Suprapubic skin (tissue), 4 donors: ENCODE results near the gene P3H1. TPM values are rescaled to one million over a fixed set of nuclear protein-coding genes. Genes with fewer than 3 reads are reported as not detected.

ENCODE experiments used
- DNase-seq, 2 donors: peaks; one replicate each; pipeline ENCODE4 v3.0.0-alpha.2; 2019; ENCODE audit warnings: low spot score in 2 of 2
- H3K27ac ChIP-seq: fragments of 200-600 bp; sonication (generic); one replicate; pipeline ENCODE4 v1.5.1; 2019
- H3K27me3 ChIP-seq: fragments of 200-600 bp; sonication (generic); one replicate; pipeline ENCODE4 v1.5.1; 2019
- H3K36me3 ChIP-seq: fragments of 200-600 bp; sonication (generic); one replicate; pipeline ENCODE4 v1.5.1; 2019
- H3K4me1 ChIP-seq: fragments of 200-600 bp; sonication (generic); one replicate; pipeline ENCODE4 v1.5.1; 2019
- H3K4me3 ChIP-seq: fragments of 200-600 bp; sonication (generic); one replicate; pipeline ENCODE4 v1.5.1; 2019; ENCODE audit warnings: mild to moderate bottlenecking
- H3K9me3 ChIP-seq: fragments of 200-600 bp; sonication (generic); one replicate; pipeline ENCODE4 v1.5.1; 2019
- EP300 ChIP-seq: sonication (generic); formaldehyde crosslinking; IDR thresholded peaks from one replicate; pipeline ENCODE4 v1.6.1; 2017; ENCODE audit warnings: antibody characterized with exemption
- POLR2A ChIP-seq, 2 donors: fragments of 450-650 bp; IDR thresholded peaks; one replicate each; pipeline ENCODE4 v1.6.1; 2017; ENCODE audit warnings: antibody characterized with exemption in 2 of 2, mild to moderate bottlenecking in 2 of 2, moderate library complexity in 2 of 2
- POLR2AphosphoS5 ChIP-seq, 3 donors: sonication (generic); formaldehyde crosslinking; IDR thresholded peaks; one replicate each; pipeline ENCODE4 v1.6.1; 2017; ENCODE audit warnings: antibody characterized with exemption in 3 of 3
- WGBS: methylation state at CpG from one replicate; pipeline ENCODE4 v1.1.5; 2018; 5-methylcytosine and 5-hydroxymethylcytosine counted together
- total RNA-seq, 4 donors: library from RNA; depleted of rRNA; stranded (reverse); fragments of >200 nt; gene quantifications; one replicate each; pipeline ENCODE4 v1.1.0, GENCODE V29; 2016
- TF ChIP-seq, protein P1 (sequence below), 2 donors: fragments of 200-600 bp in 1 of 2; fragments of 450-650 bp in 1 of 2; sonication (generic) in 1 of 2; IDR thresholded peaks; one replicate each; pipeline ENCODE4 v1.5.1; 2016 to 2019; ENCODE audit warnings: antibody characterized with exemption in 2 of 2, mild to moderate bottlenecking in 1 of 2, moderate library complexity in 1 of 2

P3H1 gene
- total RNA-seq, 4 donors from 2014 or later = 12.5 to 19.8 (median 16.1) TPM

DNA sequence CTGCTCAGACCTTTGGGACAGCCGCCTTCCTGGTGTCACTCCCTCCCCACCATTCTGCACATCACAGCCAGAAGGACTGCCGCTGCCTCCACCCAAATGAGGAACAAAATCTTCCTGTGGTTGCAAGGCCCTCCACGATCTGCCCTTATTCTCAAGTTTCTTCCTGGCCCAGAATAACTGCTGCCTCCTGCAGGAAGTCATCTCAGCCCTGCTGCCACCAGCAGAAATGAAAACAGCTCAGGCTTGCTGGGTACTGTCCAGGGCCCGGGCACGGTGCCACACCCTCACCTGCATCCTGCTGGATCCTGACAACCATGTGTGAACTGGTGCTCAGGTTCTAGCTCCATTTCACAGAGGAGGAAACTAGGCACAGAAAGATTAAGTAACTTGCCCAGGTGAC, 29.6 kb downstream of the P3H1 start:
- peak; percentile 60 to 72 for DNase-seq
- H3K27ac ChIP-seq = no peak overlapping the region
- 37% methylated on average over 5 of the region's 5 CpGs for WGBS
- H3K27me3 ChIP-seq = no peaks in the 10 kb centered on the region
- no peak overlapping the region for H3K4me3 ChIP-seq
- H3K36me3 ChIP-seq = no peaks in the 10 kb centered on the region
- H3K4me1 ChIP-seq = peaks cover 33% of the 10 kb centered on the region
- no peaks in the 10 kb centered on the region for H3K9me3 ChIP-seq
- TF ChIP-seq EP300 (no peak), POLR2A (IDR thresholded peaks at IDR 0.05) (no peak), POLR2AphosphoS5 (IDR thresholded peaks at IDR 0.05) (no peak)
- TF ChIP-seq, protein P1, sequence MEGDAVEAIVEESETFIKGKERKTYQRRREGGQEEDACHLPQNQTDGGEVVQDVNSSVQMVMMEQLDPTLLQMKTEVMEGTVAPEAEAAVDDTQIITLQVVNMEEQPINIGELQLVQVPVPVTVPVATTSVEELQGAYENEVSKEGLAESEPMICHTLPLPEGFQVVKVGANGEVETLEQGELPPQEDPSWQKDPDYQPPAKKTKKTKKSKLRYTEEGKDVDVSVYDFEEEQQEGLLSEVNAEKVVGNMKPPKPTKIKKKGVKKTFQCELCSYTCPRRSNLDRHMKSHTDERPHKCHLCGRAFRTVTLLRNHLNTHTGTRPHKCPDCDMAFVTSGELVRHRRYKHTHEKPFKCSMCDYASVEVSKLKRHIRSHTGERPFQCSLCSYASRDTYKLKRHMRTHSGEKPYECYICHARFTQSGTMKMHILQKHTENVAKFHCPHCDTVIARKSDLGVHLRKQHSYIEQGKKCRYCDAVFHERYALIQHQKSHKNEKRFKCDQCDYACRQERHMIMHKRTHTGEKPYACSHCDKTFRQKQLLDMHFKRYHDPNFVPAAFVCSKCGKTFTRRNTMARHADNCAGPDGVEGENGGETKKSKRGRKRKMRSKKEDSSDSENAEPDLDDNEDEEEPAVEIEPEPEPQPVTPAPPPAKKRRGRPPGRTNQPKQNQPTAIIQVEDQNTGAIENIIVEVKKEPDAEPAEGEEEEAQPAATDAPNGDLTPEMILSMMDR (IDR thresholded peaks at IDR 0.05) = no peak

DNA sequence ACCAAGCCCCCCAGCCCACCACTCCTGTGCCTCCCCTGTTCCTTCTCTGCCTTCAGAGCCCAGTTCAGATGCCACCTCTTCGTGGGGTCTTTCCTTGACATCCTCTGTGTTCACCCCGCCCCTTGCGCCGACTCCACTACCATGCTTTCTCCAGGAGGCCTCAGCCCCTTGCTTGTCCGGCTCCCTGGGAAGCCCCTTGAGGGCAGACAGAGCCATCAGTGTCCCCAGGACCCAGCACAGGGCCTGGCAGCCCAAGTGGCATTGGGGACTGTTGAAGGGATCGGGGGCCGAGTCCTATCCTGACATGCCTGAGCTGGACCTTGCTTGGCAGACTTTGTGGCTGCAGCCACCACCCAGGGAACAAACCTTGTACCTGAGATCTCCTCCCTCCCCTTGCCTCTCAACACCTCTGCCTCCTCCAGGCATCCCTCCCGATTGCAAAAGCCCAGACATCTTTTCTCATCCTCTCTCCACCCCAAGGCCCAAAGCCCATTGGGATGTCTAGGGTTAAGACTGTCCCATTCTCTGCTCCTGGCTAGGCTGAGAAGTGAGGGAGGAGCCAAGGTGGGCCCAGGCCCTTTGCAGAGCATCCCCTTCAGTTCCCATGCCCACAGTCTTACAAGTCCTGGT, 30.1 kb downstream of the P3H1 start:
- H3K4me3 ChIP-seq = no peak overlapping the region
- TF ChIP-seq POLR2A (IDR thresholded peaks at IDR 0.05) = no peak
- no peak for TF ChIP-seq EP300
- TF ChIP-seq, protein P1 (IDR thresholded peaks at IDR 0.05) = no peak
- no peak for TF ChIP-seq POLR2AphosphoS5 (IDR thresholded peaks at IDR 0.05)
- 85% methylated on average over 8 of the region's 8 CpGs for WGBS
- peaks cover 35% of the 10 kb centered on the region for H3K4me1 ChIP-seq
- no peaks in the 10 kb centered on the region for H3K36me3 ChIP-seq
- H3K27me3 ChIP-seq = no peaks in the 10 kb centered on the region
- DNase-seq = peak; percentile 48 to 49
- H3K27ac ChIP-seq = no peak overlapping the region
- no peaks in the 10 kb centered on the region for H3K9me3 ChIP-seq

DNA sequence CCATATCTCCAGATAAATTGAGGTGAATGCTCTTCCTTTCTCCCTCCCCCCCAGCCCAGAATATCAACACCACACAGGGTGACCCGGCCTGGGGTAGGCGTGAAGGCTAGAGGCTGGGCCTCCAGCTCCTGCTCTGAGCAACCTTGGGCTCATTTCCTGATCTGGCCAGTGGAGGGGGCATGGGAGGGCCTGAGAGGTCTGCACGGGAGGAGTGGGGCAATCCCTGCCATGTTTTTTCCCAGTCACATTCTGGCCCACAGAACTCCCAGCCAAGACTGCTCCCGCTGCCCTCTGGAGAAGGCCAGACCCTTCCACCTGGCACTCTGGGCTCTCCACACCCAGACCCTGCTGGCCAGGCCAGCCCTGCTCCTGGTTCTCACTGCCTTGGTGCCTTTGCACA, 30.7 kb downstream of the P3H1 start:
- TF ChIP-seq POLR2AphosphoS5 (IDR thresholded peaks at IDR 0.05) (no peak), EP300 (no peak), POLR2A (IDR thresholded peaks at IDR 0.05) (no peak)
- TF ChIP-seq, protein P1 (IDR thresholded peaks at IDR 0.05) = no peak

DNA sequence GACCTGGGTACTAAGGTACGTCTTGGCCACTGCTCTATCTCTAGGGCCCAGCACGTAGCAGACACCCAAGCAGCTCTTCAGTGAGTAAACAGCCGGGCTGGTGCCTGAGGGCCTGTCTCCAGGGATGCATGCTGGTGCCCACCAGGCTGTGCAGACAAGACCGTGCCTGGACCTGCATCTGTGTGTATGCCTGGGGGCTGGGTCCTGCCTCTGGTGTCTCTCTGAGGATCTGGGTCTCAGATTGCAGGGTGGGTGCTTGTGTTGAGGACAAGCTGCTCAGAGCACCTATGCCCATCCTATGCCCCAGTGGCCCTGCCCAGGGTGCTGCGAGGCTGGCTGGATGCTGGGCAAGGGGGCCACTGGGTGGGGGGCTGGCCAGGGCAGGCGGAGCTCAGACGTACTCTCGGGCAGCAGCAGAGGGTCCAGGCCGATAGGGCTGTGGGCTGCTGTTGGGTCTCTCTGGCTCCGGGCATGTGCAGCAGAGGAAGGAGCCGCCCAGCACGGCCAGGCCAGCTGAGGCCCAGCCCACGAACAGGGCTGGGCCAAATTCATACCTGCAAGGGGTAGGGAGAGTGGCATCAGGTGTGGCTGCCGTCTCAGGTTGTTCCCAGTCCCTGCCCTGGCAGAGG, 31.2 kb downstream of the P3H1 start:
- Histone ChIP-seq H3K36me3 (no peaks in the 10 kb centered on the region), H3K27ac (no peak overlapping the region), H3K27me3 (no peaks in the 10 kb centered on the region), H3K4me3 (no peak overlapping the region), H3K9me3 (no peaks in the 10 kb centered on the region), H3K4me1 (peaks cover 37% of the 10 kb centered on the region)
- TF ChIP-seq POLR2A (IDR thresholded peaks at IDR 0.05) = no peak
- TF ChIP-seq POLR2AphosphoS5 (IDR thresholded peaks at IDR 0.05) = no peak
- TF ChIP-seq EP300 = no peak
- TF ChIP-seq, protein P1 (IDR thresholded peaks at IDR 0.05) = no peak
- peak in 1 of 2 donors; percentile 58 for DNase-seq
- WGBS = no CpG with 5 or more reads among the region's 14 CpGs

More for the DNA sequence above, 30.7 kb downstream of the P3H1 start:
- 41% methylated on average over 4 of the region's 4 CpGs for WGBS
- no peaks in the 10 kb centered on the region for H3K36me3 ChIP-seq
- no peaks in the 10 kb centered on the region for H3K27me3 ChIP-seq
- H3K27ac ChIP-seq = no peak overlapping the region
- DNase-seq = peak in 1 of 2 donors; percentile 42
- H3K9me3 ChIP-seq = no peaks in the 10 kb centered on the region
- H3K4me1 ChIP-seq = peaks cover 37% of the 10 kb centered on the region
- H3K4me3 ChIP-seq = no peak overlapping the region

DNA sequence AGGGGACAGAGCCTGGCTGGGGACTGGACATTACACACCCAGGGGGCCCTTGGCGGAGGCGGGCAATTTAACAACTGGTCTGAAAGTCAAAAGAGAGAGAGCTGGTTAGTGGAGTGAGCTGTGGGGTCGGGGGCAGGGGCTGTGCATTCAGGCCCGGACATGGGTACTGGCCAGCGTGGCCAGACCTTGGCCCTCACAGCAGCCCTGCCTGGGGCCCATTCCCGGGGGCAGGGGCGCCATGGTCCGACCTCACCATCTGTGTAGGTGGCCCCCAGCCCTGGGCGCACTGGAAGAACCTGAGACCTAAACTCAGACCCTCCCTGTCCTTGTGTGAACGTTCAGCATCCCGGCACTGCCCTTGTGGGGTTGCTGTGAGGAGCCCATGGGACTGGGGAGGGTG, 31.8 kb downstream of the P3H1 start:
- 81% methylated on average over 7 of the region's 11 CpGs for WGBS
- no peaks in the 10 kb centered on the region for H3K36me3 ChIP-seq
- no peaks in the 10 kb centered on the region for H3K9me3 ChIP-seq
- H3K4me1 ChIP-seq = peaks cover 33% of the 10 kb centered on the region
- H3K27ac ChIP-seq = no peak overlapping the region
- H3K4me3 ChIP-seq = no peak overlapping the region
- TF ChIP-seq EP300 = no peak
- TF ChIP-seq POLR2AphosphoS5 (IDR thresholded peaks at IDR 0.05) = no peak
- TF ChIP-seq, protein P1 (IDR thresholded peaks at IDR 0.05) = no peak
- TF ChIP-seq POLR2A (IDR thresholded peaks at IDR 0.05) = no peak
- H3K27me3 ChIP-seq = no peaks in the 10 kb centered on the region
- DNase-seq = no peak
